HEK293 (cell line): ENCODE data around the gene SIK3.

Experiments used
- CTCF ChIA-PET: fragments of 350-600 bp; formaldehyde crosslinking; extraction: SDS; loops from one replicate; lab custom pipeline; 2021; ENCODE audit warnings: antibody characterized with exemption; lab: Yijun Ruan, JAX
- POLR2A ChIA-PET: fragments of 300-600 bp; formaldehyde crosslinking; extraction: SDS; loops from one replicate; lab custom pipeline; 2020; ENCODE audit warnings: antibody characterized with exemption, inconsistent platforms; lab: Yijun Ruan, JAX
- H3K27ac ChIP-seq: fragments of 200-500 bp; sonication (Bioruptor generic); 2 replicates; pipeline ENCODE4 v1.5.1; 2014; ENCODE audit warnings: low read depth, low read length, control low read depth, inconsistent platforms; ENCODE audit errors: extremely low read depth
- H3K36me3 ChIP-seq, 2 experiments: fragments of 200-500 bp in 1 of 2; sonication (Bioruptor generic) in 1 of 2; 1 replicate in 1 of 2; 2 replicates in 1 of 2; pipeline ENCODE4 v1.5.1; 2014 to 2017; ENCODE audit warnings: inconsistent platforms in 2 of 2, low read length in 2 of 2; ENCODE audit not compliant: control insufficient read depth in 2 of 2, insufficient read depth in 1 of 2
- H3K4me1 ChIP-seq: fragments of 200-500 bp; sonication (Bioruptor generic); 2 replicates; pipeline ENCODE4 v1.5.1; 2014; ENCODE audit warnings: mild to moderate bottlenecking, low read length, inconsistent platforms; ENCODE audit not compliant: control insufficient read depth, insufficient read depth
- H3K4me3 ChIP-seq: 2 replicates; pipeline ENCODE4 v1.5.1; 2011; ENCODE audit warnings: low read depth, mild to moderate bottlenecking, control low read depth, low read length, moderate library complexity
- H3K9me3 ChIP-seq: fragments of 200-500 bp; sonication (Bioruptor generic); 2 replicates; pipeline ENCODE4 v1.5.1; 2014; ENCODE audit warnings: low read depth, low read length, inconsistent platforms; ENCODE audit not compliant: control insufficient read depth, insufficient read depth
- KLF10 ChIP-seq: fragments of 450-650 bp; IDR thresholded peaks from 2 replicates; pipeline ENCODE4 v1.5.1; 2018; ENCODE audit warnings: missing biosample characterization, mild to moderate bottlenecking, missing genetic modification characterization
- KLF9 ChIP-seq: fragments of 450-650 bp; formaldehyde crosslinking; IDR thresholded peaks from 2 replicates; pipeline ENCODE4 v1.5.1; 2016; ENCODE audit warnings: missing biosample characterization, missing genetic modification characterization, low read depth
- TCF7L2 ChIP-seq: IDR thresholded peaks from 2 replicates; pipeline ENCODE4 v1.6.1; 2011; ENCODE audit warnings: low read depth, mild to moderate bottlenecking, inconsistent platforms, low read length, moderate library complexity, borderline replicate concordance
- ZBTB48 ChIP-seq: fragments of 450-650 bp; formaldehyde crosslinking; IDR thresholded peaks from 2 replicates; pipeline ENCODE4 v1.5.1; 2016; ENCODE audit warnings: missing biosample characterization, missing genetic modification characterization
- ZEB2 ChIP-seq: fragments of 450-650 bp; formaldehyde crosslinking; IDR thresholded peaks from 2 replicates; pipeline ENCODE4 v1.5.1; 2016; ENCODE audit warnings: missing biosample characterization, missing genetic modification characterization
- ZNF133 ChIP-seq: fragments of 450-650 bp; formaldehyde crosslinking; IDR thresholded peaks from 2 replicates; pipeline ENCODE4 v1.5.1; 2016; ENCODE audit warnings: missing biosample characterization, missing genetic modification characterization
- ZNF138 ChIP-seq: fragments of 450-650 bp; formaldehyde crosslinking; IDR thresholded peaks from 2 replicates; pipeline ENCODE4 v1.5.1; 2016; ENCODE audit warnings: missing biosample characterization, missing genetic modification characterization, borderline replicate concordance
- ZNF146 ChIP-seq: fragments of 450-650 bp; formaldehyde crosslinking; IDR thresholded peaks from 2 replicates; pipeline ENCODE4 v1.5.1; 2016; ENCODE audit warnings: missing biosample characterization, missing genetic modification characterization
- ZNF2 ChIP-seq: fragments of 450-650 bp; formaldehyde crosslinking; IDR thresholded peaks from 2 replicates; pipeline ENCODE4 v1.5.1; 2016; ENCODE audit warnings: missing biosample characterization, missing genetic modification characterization
- ZNF214 ChIP-seq: fragments of 450-650 bp; formaldehyde crosslinking; IDR thresholded peaks from 2 replicates; pipeline ENCODE4 v1.5.1; 2017; ENCODE audit warnings: missing biosample characterization, mild to moderate bottlenecking, missing genetic modification characterization, borderline replicate concordance
- ZNF223 ChIP-seq: fragments of 450-650 bp; formaldehyde crosslinking; IDR thresholded peaks from 2 replicates; pipeline ENCODE4 v1.5.1; 2016; ENCODE audit warnings: missing biosample characterization, missing genetic modification characterization
- ZNF266 ChIP-seq: fragments of 450-650 bp; formaldehyde crosslinking; IDR thresholded peaks from 2 replicates; pipeline ENCODE4 v1.5.1; 2016; ENCODE audit warnings: missing biosample characterization, missing genetic modification characterization, low read depth
- ZNF433 ChIP-seq: fragments of 450-650 bp; formaldehyde crosslinking; IDR thresholded peaks from 2 replicates; pipeline ENCODE4 v1.5.1; 2016; ENCODE audit warnings: missing biosample characterization, missing genetic modification characterization, low read depth
- ZNF510 ChIP-seq: fragments of 450-650 bp; formaldehyde crosslinking; IDR thresholded peaks from 2 replicates; pipeline ENCODE4 v1.5.1; 2018; ENCODE audit warnings: mild to moderate bottlenecking, missing genetic modification characterization, missing biosample characterization; ENCODE audit not compliant: insufficient replicate concordance
- ZNF514 ChIP-seq: fragments of 450-650 bp; formaldehyde crosslinking; IDR thresholded peaks from 2 replicates; pipeline ENCODE4 v1.5.1; 2016; ENCODE audit warnings: missing biosample characterization, missing genetic modification characterization
- ZNF549 ChIP-seq: fragments of 450-650 bp; IDR thresholded peaks from 2 replicates; pipeline ENCODE4 v1.5.1; 2018; ENCODE audit warnings: missing biosample characterization, missing genetic modification characterization, mild to moderate bottlenecking, inconsistent platforms, moderate library complexity
- ZNF558 ChIP-seq: fragments of 450-650 bp; formaldehyde crosslinking; IDR thresholded peaks from 2 replicates; pipeline ENCODE4 v1.5.1; 2016; ENCODE audit warnings: missing biosample characterization, missing genetic modification characterization
- ZNF560 ChIP-seq: fragments of 450-650 bp; formaldehyde crosslinking; IDR thresholded peaks from 2 replicates; pipeline ENCODE4 v1.5.1; 2017; ENCODE audit warnings: missing biosample characterization, missing genetic modification characterization, borderline replicate concordance
- ZNF664 ChIP-seq: fragments of 450-650 bp; formaldehyde crosslinking; IDR thresholded peaks from 2 replicates; pipeline ENCODE4 v1.5.1; 2016; ENCODE audit warnings: missing biosample characterization, missing genetic modification characterization
- ZNF677 ChIP-seq: fragments of 450-650 bp; IDR thresholded peaks from 2 replicates; pipeline ENCODE4 v1.5.0; 2018; ENCODE audit warnings: missing biosample characterization, mild to moderate bottlenecking, missing genetic modification characterization, moderate library complexity
- ZNF76 ChIP-seq: fragments of 450-650 bp; formaldehyde crosslinking; IDR thresholded peaks from 2 replicates; pipeline ENCODE4; 2016; ENCODE audit warnings: low read depth, missing biosample characterization, missing genetic modification characterization, borderline replicate concordance
- ZNF785 ChIP-seq: fragments of 450-650 bp; formaldehyde crosslinking; IDR thresholded peaks from 2 replicates; pipeline ENCODE4 v1.5.1; 2016; ENCODE audit warnings: missing biosample characterization, missing genetic modification characterization
- ZNF830 ChIP-seq: fragments of 450-650 bp; IDR thresholded peaks from 2 replicates; pipeline ENCODE4 v1.5.0; 2018; ENCODE audit warnings: missing biosample characterization, missing genetic modification characterization, low read depth, mild to moderate bottlenecking, moderate library complexity
- ZSCAN16 ChIP-seq: fragments of 450-650 bp; formaldehyde crosslinking; IDR thresholded peaks from 2 replicates; pipeline ENCODE4 v1.5.1; 2016; ENCODE audit warnings: missing biosample characterization, missing genetic modification characterization
- TF ChIP-seq, protein P1 (sequence below): fragments of 450-650 bp; formaldehyde crosslinking; IDR thresholded peaks from 2 replicates; pipeline ENCODE4 v1.5.1; 2016; ENCODE audit warnings: missing biosample characterization, missing genetic modification characterization
- TF ChIP-seq, protein P2 (sequence below): fragments of 450-650 bp; formaldehyde crosslinking; IDR thresholded peaks from 2 replicates; pipeline ENCODE4 v1.5.1; 2016; ENCODE audit warnings: missing biosample characterization, missing genetic modification characterization
- TF ChIP-seq, protein P3 (sequence below): fragments of 450-650 bp; formaldehyde crosslinking; IDR thresholded peaks from 2 replicates; pipeline ENCODE4 v1.5.1; 2016; ENCODE audit warnings: missing biosample characterization, missing genetic modification characterization
- TF ChIP-seq, protein P4 (sequence below): fragments of 450-650 bp; formaldehyde crosslinking; IDR thresholded peaks from 2 replicates; pipeline ENCODE4 v1.5.1; 2016; ENCODE audit warnings: missing biosample characterization, missing genetic modification characterization

SIK3 gene

DNA sequence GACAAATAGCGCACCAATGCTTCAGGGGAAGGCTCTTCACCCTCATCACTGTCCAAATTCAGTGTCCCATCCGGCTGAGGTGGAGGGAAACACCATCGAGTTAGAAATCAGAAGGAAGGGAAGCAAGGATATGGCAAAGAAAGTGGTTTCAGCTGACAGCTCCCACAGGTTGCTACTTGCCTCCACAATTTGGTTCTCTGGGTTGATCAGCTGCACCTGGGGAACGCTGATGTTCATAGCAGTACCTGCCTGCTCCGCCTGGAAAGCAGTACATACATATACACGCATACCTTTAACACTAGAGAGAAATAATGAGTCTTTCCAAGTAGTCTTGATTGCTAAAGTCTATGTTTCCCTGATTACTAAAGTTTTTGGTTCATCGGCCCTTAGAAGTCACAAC is 223.0 kb downstream of the SIK3 start:
- Histone ChIP-seq H3K27ac (no peak overlapping the region), H3K4me1 (no peaks in the 10 kb centered on the region), H3K9me3 (no peaks in the 10 kb centered on the region), H3K36me3 (peaks cover 0 to 63% of the 10 kb centered on the region in 2 experiments; a peak in 1 of 3 replicates), H3K4me3 (no peak overlapping the region)
- ChIA-PET POLR2A (no interaction called here), CTCF (interaction anchor here (1.1 kb wide), 1 partner anchor 19 kb away, joined by 3 read pairs; no protein-coding TSS in a partner anchor)
- TF ChIP-seq ZBTB48 (tag by site-specific recombination) (no peak), ZNF266 (tag by site-specific recombination) (no peak), ZNF677 (tag by site-specific recombination) (no peak), TCF7L2 (no peak), ZNF433 (tag by site-specific recombination) (no peak), ZNF2 (tag by site-specific recombination) (no peak), ZNF133 (tag by site-specific recombination) (no peak), ZNF146 (tag by site-specific recombination) (no peak), KLF9 (no peak), ZNF214 (tag by site-specific recombination) (no peak), ZNF558 (tag by site-specific recombination) (no peak), ZNF510 (tag by site-specific recombination) (no peak)
- TF ChIP-seq, protein P1, sequence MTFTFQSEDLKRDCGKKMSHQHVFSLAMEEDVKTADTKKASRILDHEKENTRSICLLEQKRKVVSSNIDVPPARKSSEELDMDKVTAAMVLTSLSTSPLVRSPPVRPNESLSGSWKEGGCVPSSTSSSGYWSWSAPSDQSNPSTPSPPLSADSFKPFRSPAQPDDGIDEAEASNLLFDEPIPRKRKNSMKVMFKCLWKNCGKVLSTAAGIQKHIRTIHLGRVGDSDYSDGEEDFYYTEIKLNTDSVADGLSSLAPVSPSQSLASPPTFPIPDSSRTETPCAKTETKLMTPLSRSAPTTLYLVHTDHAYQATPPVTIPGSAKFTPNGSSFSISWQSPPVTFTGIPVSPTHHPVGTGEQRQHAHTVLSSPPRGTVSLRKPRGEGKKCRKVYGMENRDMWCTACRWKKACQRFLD (tag by site-specific recombination), result no peak
- TF ChIP-seq, protein P2, sequence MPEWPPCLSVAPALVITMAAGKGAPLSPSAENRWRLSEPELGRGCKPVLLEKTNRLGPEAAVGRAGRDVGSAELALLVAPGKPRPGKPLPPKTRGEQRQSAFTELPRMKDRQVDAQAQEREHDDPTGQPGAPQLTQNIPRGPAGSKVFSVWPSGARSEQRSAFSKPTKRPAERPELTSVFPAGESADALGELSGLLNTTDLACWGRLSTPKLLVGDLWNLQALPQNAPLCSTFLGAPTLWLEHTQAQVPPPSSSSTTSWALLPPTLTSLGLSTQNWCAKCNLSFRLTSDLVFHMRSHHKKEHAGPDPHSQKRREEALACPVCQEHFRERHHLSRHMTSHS, result no peak

DNA sequence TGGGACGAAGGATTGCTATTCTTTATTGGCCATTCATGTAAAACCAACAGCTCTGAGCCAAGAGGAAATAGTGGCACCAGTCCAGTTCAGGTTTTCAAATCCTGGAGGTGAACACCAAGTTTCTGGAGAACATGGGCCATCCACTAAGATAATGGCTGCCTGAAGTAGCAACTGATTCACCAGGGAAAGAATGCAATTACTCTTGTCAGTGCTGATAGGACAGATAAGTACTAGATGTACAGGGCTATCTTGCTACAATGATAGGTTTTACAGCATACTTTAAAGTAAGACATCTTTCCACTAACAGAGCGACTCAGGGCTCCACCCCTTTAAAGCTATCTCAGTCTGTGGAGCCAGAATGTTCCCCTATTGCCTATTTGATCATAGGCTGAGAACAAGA is 224.0 kb downstream of the SIK3 start:
- peaks cover 0 to 72% of the 10 kb centered on the region in 2 experiments; a peak in 1 of 3 replicates for H3K36me3 ChIP-seq
- no peak overlapping the region for H3K4me3 ChIP-seq
- no peak overlapping the region for H3K27ac ChIP-seq
- ChIA-PET CTCF (interaction anchor here (0.6 to 0.9 kb wide), 3 partner anchors 159 to 552 kb away, joined by 3 to 5 read pairs (median 3); no protein-coding TSS in a partner anchor), POLR2A (no interaction called here)
- no peaks in the 10 kb centered on the region for H3K9me3 ChIP-seq
- no peaks in the 10 kb centered on the region for H3K4me1 ChIP-seq
- no peak for TF ChIP-seq ZNF785 (tag by site-specific recombination)
- TF ChIP-seq ZSCAN16, result no peak
- no peak for TF ChIP-seq ZNF560 (tag by site-specific recombination)
- no peak for TF ChIP-seq ZNF514 (tag by site-specific recombination)
- TF ChIP-seq, protein P3, sequence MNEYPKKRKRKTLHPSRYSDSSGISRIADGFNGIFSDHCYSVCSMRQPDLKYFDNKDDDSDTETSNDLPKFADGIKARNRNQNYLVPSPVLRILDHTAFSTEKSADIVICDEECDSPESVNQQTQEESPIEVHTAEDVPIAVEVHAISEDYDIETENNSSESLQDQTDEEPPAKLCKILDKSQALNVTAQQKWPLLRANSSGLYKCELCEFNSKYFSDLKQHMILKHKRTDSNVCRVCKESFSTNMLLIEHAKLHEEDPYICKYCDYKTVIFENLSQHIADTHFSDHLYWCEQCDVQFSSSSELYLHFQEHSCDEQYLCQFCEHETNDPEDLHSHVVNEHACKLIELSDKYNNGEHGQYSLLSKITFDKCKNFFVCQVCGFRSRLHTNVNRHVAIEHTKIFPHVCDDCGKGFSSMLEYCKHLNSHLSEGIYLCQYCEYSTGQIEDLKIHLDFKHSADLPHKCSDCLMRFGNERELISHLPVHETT (tag by site-specific recombination), result no peak
- TF ChIP-seq, protein P2, result no peak
- TF ChIP-seq KLF10 (tag by site-specific recombination), result no peak
- no peak for TF ChIP-seq ZNF138 (tag by site-specific recombination)
- TF ChIP-seq, protein P4, sequence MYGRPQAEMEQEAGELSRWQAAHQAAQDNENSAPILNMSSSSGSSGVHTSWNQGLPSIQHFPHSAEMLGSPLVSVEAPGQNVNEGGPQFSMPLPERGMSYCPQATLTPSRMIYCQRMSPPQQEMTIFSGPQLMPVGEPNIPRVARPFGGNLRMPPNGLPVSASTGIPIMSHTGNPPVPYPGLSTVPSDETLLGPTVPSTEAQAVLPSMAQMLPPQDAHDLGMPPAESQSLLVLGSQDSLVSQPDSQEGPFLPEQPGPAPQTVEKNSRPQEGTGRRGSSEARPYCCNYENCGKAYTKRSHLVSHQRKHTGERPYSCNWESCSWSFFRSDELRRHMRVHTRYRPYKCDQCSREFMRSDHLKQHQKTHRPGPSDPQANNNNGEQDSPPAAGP (tag by site-specific recombination), result no peak
- TF ChIP-seq ZNF830, result no peak
- no peak for TF ChIP-seq ZNF223 (tag by site-specific recombination)
- TF ChIP-seq ZEB2 (tag by site-specific recombination), result no peak
- TF ChIP-seq ZNF664 (tag by site-specific recombination), result no peak
- TF ChIP-seq ZNF76 (tag by site-specific recombination), result no peak
- no peak for TF ChIP-seq ZNF549
